Caco-2 (cell line): ENCODE results near the gene NUDT16L1. TPM values are rescaled to one million over a fixed set of nuclear protein-coding genes. Genes with fewer than 3 reads are reported as not detected.
"Not testable (repeated sequence)": the region's sequence is repeated elsewhere in the genome, so short reads cannot be mapped to it uniquely, and the experiment has no call there.

Source experiments
- BruUV-seq: library from RNA; stranded (reverse); fragments of 400-500 nt; replicated peaks from 2 replicates; lab custom pipeline; 2021; lab: Mats Ljungman, UMichigan
- CTCF ChIA-PET: fragments of 300-600 bp; sonication (Branson Sonifier 250); formaldehyde crosslinking; loops from one replicate; lab custom pipeline; 2022; ENCODE audit warnings: antibody characterized with exemption; lab: Charles Lee
- POLR2A ChIA-PET: fragments of 300-600 bp; sonication (Branson Sonifier 250); formaldehyde crosslinking; loops from one replicate; lab custom pipeline; 2022; ENCODE audit warnings: antibody characterized with exemption; lab: Charles Lee
- DNase-seq, 2 experiments: peaks; one replicate each; pipeline versions ENCODE4 v3.0.0 to v3.0.0-alpha.2; 2020 to 2022
- H3K27me3 ChIP-seq: replicated peaks from 2 replicates; pipeline ENCODE4 v1.6.0; 2011; ENCODE audit warnings: low read length; ENCODE audit not compliant: control insufficient read depth, insufficient read depth
- H3K36me3 ChIP-seq: 2 replicates; pipeline ENCODE4 v1.5.1; 2011; ENCODE audit warnings: low read length; ENCODE audit not compliant: control insufficient read depth, insufficient read depth
- H3K4me1 ChIP-seq: fragments of 250-450 bp; sonication (Bioruptor Pico); 2 replicates; pipeline ENCODE4 v1.5.1; 2020; ENCODE audit warnings: mild to moderate bottlenecking
- H3K4me3 ChIP-seq: 2 replicates; pipeline ENCODE4 v1.5.1; 2011; ENCODE audit warnings: low read depth, mild to moderate bottlenecking, control low read depth, low read length
- H3K9me3 ChIP-seq: fragments of 250-450 bp; sonication (Bioruptor Pico); 2 replicates; pipeline ENCODE4 v1.5.1; 2020; ENCODE audit warnings: mild to moderate bottlenecking, moderate library complexity
- H3K27ac Mint-ChIP-seq: one replicate; pipeline ENCODE4 v1.8.0; 2022; ENCODE audit warnings: mixed read lengths; ENCODE audit not compliant: unreplicated experiment
- H3K27me3 Mint-ChIP-seq: one replicate; pipeline ENCODE4 v1.8.0; 2022; ENCODE audit warnings: mixed read lengths; ENCODE audit not compliant: insufficient read depth, unreplicated experiment
- H3K36me3 Mint-ChIP-seq: one replicate; pipeline ENCODE4 v1.8.0; 2022; ENCODE audit warnings: mild to moderate bottlenecking, mixed read lengths; ENCODE audit not compliant: insufficient read depth, unreplicated experiment
- H3K4me1 Mint-ChIP-seq: one replicate; pipeline ENCODE4 v1.8.0; 2022; ENCODE audit warnings: low read depth, mixed read lengths; ENCODE audit not compliant: unreplicated experiment
- H3K4me3 Mint-ChIP-seq: one replicate; pipeline ENCODE4 v1.8.0; 2022; ENCODE audit warnings: mild to moderate bottlenecking, moderate library complexity, mixed read lengths; ENCODE audit not compliant: unreplicated experiment
- H3K9me3 Mint-ChIP-seq: one replicate; pipeline ENCODE4 v1.8.0; 2022; ENCODE audit warnings: mixed read lengths; ENCODE audit not compliant: unreplicated experiment
- intact Hi-C: fragments of 100-400 bp; cut with micrococcal nuclease; formaldehyde crosslinking; loops from one replicate; pipeline ENCODE4 v1.10.0; 2022; ENCODE audit not compliant: unreplicated experiment
- total RNA-seq: library from RNA; stranded (reverse); gene quantifications from 2 replicates; pipeline ENCODE4 v1.2.3, GENCODE V29; 2022
- TF ChIP-seq, protein P1 (sequence below), 2 experiments: fragments of 200-600 bp in 1 of 2; IDR thresholded peaks; 1 replicate in 1 of 2; 2 replicates in 1 of 2; pipeline versions ENCODE4 v1.5.1 to v1.8.0; 2011 to 2022; ENCODE audit warnings: antibody characterized with exemption in 1 of 2, control low read depth in 1 of 2, inconsistent platforms in 1 of 2, low read depth in 1 of 2, low read length in 1 of 2, mild to moderate bottlenecking in 1 of 2, moderate library complexity in 1 of 2; ENCODE audit not compliant: insufficient read depth in 1 of 2, severe bottlenecking in 1 of 2, unreplicated experiment in 1 of 2

The NUDT16L1 gene
- total RNA-seq, 1 experiment from 2014 or later, result 31.3 TPM

DNA sequence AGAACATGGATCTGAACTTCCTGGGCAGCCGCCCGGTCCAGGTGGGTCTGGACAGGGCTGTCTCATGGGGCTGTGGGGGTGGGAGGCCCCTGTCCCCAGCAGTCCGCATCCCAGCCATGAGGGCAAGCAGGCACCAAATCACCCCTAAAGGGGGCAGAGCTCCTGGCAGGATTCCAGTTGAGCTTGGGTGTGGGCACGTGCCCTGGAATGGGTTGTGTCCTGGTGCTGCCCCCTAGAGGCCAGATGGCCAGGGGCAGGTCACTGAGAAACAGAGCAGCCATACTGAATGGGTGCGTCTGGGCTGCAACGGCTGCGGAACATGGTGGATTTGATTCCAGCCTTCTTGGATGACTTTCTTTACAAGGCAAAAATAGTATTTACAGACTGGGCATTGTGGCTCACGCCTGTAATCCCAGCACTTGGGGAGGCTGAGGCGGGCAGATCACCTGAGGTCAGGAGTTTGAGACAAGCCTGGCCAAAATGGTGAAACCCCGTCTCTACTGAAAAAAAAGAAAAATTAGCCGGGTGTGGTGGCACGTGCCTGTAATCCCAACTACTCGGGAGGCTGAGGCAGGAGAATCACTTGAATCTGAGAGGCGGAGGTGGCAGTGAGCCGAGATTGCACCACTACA is 42.8 kb upstream of the NUDT16L1 start:
- H3K4me3 Mint-ChIP-seq, H3K27ac Mint-ChIP-seq, BruUV-seq, H3K36me3 ChIP-seq, H3K4me3 ChIP-seq, H3K27me3 Mint-ChIP-seq, H3K9me3 Mint-ChIP-seq, intact Hi-C loops, H3K27me3 ChIP-seq, H3K9me3 ChIP-seq: not testable (repeated sequence)
- Mint-ChIP-seq H3K36me3 (peaks cover 23% of the 10 kb centered on the region), H3K4me1 (peaks cover 11% of the 10 kb centered on the region)
- DNase-seq, result peak; percentile 63 to 74
- POLR2A ChIA-PET, result interaction anchor here (0.6 kb wide), 1 partner anchor 80 kb away, joined by 3 read pairs; no protein-coding TSS in a partner anchor
- CTCF ChIA-PET, result interaction anchor here (0.5 to 2.1 kb wide), 6 partner anchors 10 to 450 kb away, joined by 3 to 13 read pairs (median 4); partner anchors contain the start of genes ANKS3 and MGRN1
- peaks cover 29% of the 10 kb centered on the region for H3K4me1 ChIP-seq
- TF ChIP-seq, protein P1, sequence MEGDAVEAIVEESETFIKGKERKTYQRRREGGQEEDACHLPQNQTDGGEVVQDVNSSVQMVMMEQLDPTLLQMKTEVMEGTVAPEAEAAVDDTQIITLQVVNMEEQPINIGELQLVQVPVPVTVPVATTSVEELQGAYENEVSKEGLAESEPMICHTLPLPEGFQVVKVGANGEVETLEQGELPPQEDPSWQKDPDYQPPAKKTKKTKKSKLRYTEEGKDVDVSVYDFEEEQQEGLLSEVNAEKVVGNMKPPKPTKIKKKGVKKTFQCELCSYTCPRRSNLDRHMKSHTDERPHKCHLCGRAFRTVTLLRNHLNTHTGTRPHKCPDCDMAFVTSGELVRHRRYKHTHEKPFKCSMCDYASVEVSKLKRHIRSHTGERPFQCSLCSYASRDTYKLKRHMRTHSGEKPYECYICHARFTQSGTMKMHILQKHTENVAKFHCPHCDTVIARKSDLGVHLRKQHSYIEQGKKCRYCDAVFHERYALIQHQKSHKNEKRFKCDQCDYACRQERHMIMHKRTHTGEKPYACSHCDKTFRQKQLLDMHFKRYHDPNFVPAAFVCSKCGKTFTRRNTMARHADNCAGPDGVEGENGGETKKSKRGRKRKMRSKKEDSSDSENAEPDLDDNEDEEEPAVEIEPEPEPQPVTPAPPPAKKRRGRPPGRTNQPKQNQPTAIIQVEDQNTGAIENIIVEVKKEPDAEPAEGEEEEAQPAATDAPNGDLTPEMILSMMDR (IDR thresholded peaks at IDR 0.05; ENCODE audit: insufficient read depth in 1 of 2, low read depth in 1 of 2, low read length in 1 of 2, severe bottlenecking in 1 of 2, unreplicated experiment in 1 of 2), result peak; percentile 70 to 73

DNA sequence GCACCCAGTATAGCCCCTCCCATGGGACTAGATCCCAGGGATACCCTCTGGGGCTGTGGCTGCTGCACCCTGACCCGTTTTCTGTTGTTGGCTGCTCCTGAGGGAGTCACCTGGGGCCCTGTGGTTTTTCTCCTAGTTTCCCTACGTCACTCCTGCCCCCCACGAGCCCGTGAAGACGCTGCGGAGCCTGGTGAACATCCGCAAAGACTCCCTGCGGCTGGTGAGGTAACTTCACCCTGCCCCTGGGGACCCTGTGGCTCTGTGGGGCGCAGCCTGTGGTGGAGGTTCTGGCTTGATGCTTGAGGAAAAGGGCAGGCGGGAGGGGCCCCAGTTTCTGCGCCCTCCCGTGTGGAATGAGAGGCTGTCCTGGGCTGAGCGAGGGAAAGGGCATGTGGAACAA is 41.5 kb upstream of the NUDT16L1 start:
- Mint-ChIP-seq H3K4me1 (peaks cover 11% of the 10 kb centered on the region), H3K27ac (no peak overlapping the region), H3K4me3 (no peak overlapping the region), H3K36me3 (peaks cover 28% of the 10 kb centered on the region), H3K9me3 (no peaks in the 10 kb centered on the region), H3K27me3 (no peaks in the 10 kb centered on the region)
- DNase-seq, result no peak
- H3K27me3 ChIP-seq, result no peaks in the 10 kb centered on the region
- no peaks in the 10 kb centered on the region for H3K9me3 ChIP-seq
- ChIA-PET CTCF (interaction anchor here (0.9 kb wide), 1 partner anchor 27 kb away, joined by 3 read pairs; the partner anchor contains the start of gene MGRN1), POLR2A (no interaction called here)
- H3K4me1 ChIP-seq, result peaks cover 29% of the 10 kb centered on the region
- no TSS peak for BruUV-seq
- TF ChIP-seq, protein P1 (IDR thresholded peaks at IDR 0.05; ENCODE audit: insufficient read depth in 1 of 2, low read depth in 1 of 2, low read length in 1 of 2, severe bottlenecking in 1 of 2, unreplicated experiment in 1 of 2), result no peak
- H3K36me3 ChIP-seq, result peaks cover 2% of the 10 kb centered on the region
- H3K4me3 ChIP-seq, result no peak overlapping the region
- intact Hi-C loops, result no loop called here

DNA sequence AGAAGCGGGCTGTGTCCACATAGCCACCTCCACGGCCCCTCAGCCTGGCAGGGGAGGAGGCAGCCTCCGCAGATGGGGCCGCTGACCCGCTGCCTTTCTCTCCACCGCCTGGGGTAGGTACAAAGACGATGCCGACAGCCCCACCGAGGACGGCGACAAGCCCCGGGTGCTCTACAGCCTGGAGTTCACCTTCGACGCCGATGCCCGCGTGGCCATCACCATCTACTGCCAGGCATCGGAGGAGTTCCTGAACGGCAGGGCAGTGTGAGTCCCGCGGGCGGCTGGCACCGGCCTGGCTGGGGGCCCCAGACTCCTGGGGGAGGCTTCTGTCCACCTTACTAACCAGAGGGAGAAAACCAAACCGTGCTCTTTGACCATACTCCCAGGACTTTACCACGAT is 40.8 kb upstream of the NUDT16L1 start:
- peaks cover 5% of the 10 kb centered on the region for H3K36me3 ChIP-seq
- no peak for DNase-seq
- H3K27ac Mint-ChIP-seq, result peak overlapping the region; percentile 39
- H3K4me3 Mint-ChIP-seq, result no peak overlapping the region
- peaks cover 11% of the 10 kb centered on the region for H3K4me1 Mint-ChIP-seq
- peaks cover 34% of the 10 kb centered on the region for H3K36me3 Mint-ChIP-seq
- CTCF ChIA-PET, result no interaction called here
- intact Hi-C loops, result no loop called here
- no peaks in the 10 kb centered on the region for H3K9me3 Mint-ChIP-seq
- H3K4me3 ChIP-seq, result no peak overlapping the region
- H3K9me3 ChIP-seq, result no peaks in the 10 kb centered on the region
- no peaks in the 10 kb centered on the region for H3K27me3 Mint-ChIP-seq
- H3K27me3 ChIP-seq, result no peaks in the 10 kb centered on the region
- TF ChIP-seq, protein P1 (IDR thresholded peaks at IDR 0.05; ENCODE audit: insufficient read depth in 1 of 2, low read depth in 1 of 2, low read length in 1 of 2, severe bottlenecking in 1 of 2, unreplicated experiment in 1 of 2), result no peak
- BruUV-seq, result no TSS peak
- H3K4me1 ChIP-seq, result peaks cover 29% of the 10 kb centered on the region
- POLR2A ChIA-PET, result no interaction called here
